Panc1 (cell line): ENCODE data around the gene NUP98. TPM values are rescaled to one million over a fixed set of nuclear protein-coding genes. Genes with fewer than 3 reads are reported as not detected.
A peak's percentile ranks its signal among the peaks of the same experiment; 100 is the strongest.

Experiments used
- ATAC-seq: fragments of 200-7000 bp; cut with Tn5 transposase; 2 replicates; pipeline ENCODE4 v1.9.1; 2020; ENCODE audit warnings: mild to moderate bottlenecking, moderate library complexity
- BruUV-seq: library from RNA; stranded (reverse); fragments of 400-500 nt; replicated peaks from 2 replicates; lab custom pipeline; 2021; lab: Mats Ljungman, UMichigan
- CTCF ChIA-PET: fragments of 300-600 bp; sonication (Branson Sonifier 250); formaldehyde crosslinking; loops from one replicate; lab custom pipeline; 2022; ENCODE audit warnings: antibody characterized with exemption; lab: Charles Lee
- POLR2A ChIA-PET: fragments of 300-600 bp; sonication (Branson Sonifier 250); formaldehyde crosslinking; loops from one replicate; lab custom pipeline; 2022; ENCODE audit warnings: antibody characterized with exemption; lab: Charles Lee
- DNase-seq: peaks from one replicate; pipeline ENCODE4 v3.0.0-alpha.2; 2010; ENCODE audit warnings: low read depth, low spot score
- H3K27ac ChIP-seq: 2 replicates; pipeline ENCODE4 v1.5.1; 2011; ENCODE audit warnings: mild to moderate bottlenecking, low read length, inconsistent platforms
- H3K27me3 ChIP-seq: fragments of 200-500 bp; sonication (Bioruptor generic); 2 replicates; pipeline ENCODE4 v1.6.0; 2014; ENCODE audit warnings: low read length, inconsistent platforms; ENCODE audit not compliant: control insufficient read depth, insufficient read depth
- H3K36me3 ChIP-seq: fragments of 200-500 bp; sonication (Bioruptor generic); 2 replicates; pipeline ENCODE4 v1.5.1; 2014; ENCODE audit warnings: inconsistent platforms, mild to moderate bottlenecking, low read length, moderate library complexity; ENCODE audit not compliant: control insufficient read depth, insufficient read depth
- H3K4me1 ChIP-seq: 2 replicates; pipeline ENCODE4 v1.5.1; 2011; ENCODE audit warnings: inconsistent platforms, mild to moderate bottlenecking, low read length, moderate library complexity; ENCODE audit not compliant: control insufficient read depth, insufficient read depth
- H3K4me3 ChIP-seq, 2 experiments: 2 replicates each; pipeline ENCODE4 v1.5.1; 2011 to 2012; ENCODE audit warnings: low read depth in 2 of 2, low read length in 2 of 2, mild to moderate bottlenecking in 2 of 2, inconsistent platforms in 1 of 2, moderate library complexity in 1 of 2
- H3K9me3 ChIP-seq: fragments of 200-500 bp; sonication (Bioruptor generic); 2 replicates; pipeline ENCODE4 v1.5.1; 2014; ENCODE audit warnings: low read depth, mild to moderate bottlenecking, inconsistent platforms, low read length, moderate library complexity; ENCODE audit not compliant: control insufficient read depth, insufficient read depth
- POLR2AphosphoS5 ChIP-seq: IDR thresholded peaks from 2 replicates; pipeline ENCODE4 v1.6.1; 2012; ENCODE audit warnings: mild to moderate bottlenecking, low read depth, low read length, moderate library complexity
- SIN3A ChIP-seq: IDR thresholded peaks from 2 replicates; pipeline ENCODE4 v1.6.1; 2012; ENCODE audit warnings: low read depth, mild to moderate bottlenecking, low read length, moderate library complexity, borderline replicate concordance; ENCODE audit not compliant: insufficient read depth
- TCF7L2 ChIP-seq: IDR thresholded peaks from 2 replicates; pipeline ENCODE4 v1.6.1; 2011; ENCODE audit warnings: mild to moderate bottlenecking, low read depth, low read length, inconsistent platforms
- in situ Hi-C: cut with HindIII; loops from 2 replicates; pipeline ENCODE4 v1.10.0; 2016; ENCODE audit warnings: low sequenced_read_pairs, low pct_unique_long_range_greater_than_20kb
- intact Hi-C: fragments of 100-400 bp; cut with micrococcal nuclease; formaldehyde crosslinking; loops from one replicate; pipeline ENCODE4 v1.10.0; 2022; ENCODE audit not compliant: unreplicated experiment
- total RNA-seq: library from RNA; stranded (reverse); gene quantifications from one replicate; pipeline ENCODE4 v1.2.1, GENCODE V29; 2021; ENCODE audit not compliant: unreplicated experiment
- TF ChIP-seq, protein P1 (sequence below): fragments of 450-650 bp; IDR thresholded peaks from 2 replicates; pipeline ENCODE4 v1.5.1; 2017; ENCODE audit warnings: mild to moderate bottlenecking
- TF ChIP-seq, protein P2 (sequence below), 2 experiments: IDR thresholded peaks; 2 replicates each; pipeline ENCODE4 v1.6.1; 2011 to 2012; ENCODE audit warnings: low read depth in 2 of 2, control low read depth in 1 of 2, low read length in 1 of 2, mild to moderate bottlenecking in 1 of 2, moderate library complexity in 1 of 2; ENCODE audit not compliant: insufficient read depth in 1 of 2

NUP98 gene
- total RNA-seq, 1 experiment from 2014 or later, result 244 TPM

DNA sequence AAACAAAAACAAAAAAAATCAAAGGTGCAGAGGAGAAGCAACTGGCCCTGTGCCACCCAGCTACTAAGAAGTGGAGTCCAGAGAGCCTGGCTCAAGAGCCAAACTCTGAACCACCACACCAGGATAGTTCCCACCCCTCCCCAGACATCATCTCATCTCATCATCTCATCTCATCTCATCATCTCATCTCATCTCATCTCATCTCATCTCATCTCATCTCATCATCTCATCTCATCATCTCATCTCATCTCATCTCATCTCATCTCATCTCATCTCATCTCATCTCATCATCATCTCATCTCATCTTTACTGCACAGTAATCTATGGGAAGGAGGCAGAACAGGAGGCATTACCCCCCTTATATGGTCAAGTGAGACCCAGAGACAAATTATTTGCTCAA lies 134.5 kb downstream of the NUP98 start:
- peaks cover 3% of the 10 kb centered on the region; the same call in 1 of the 2 replicates for H3K36me3 ChIP-seq
- H3K4me3 ChIP-seq, result no peak overlapping the region
- ChIA-PET POLR2A (no interaction called here), CTCF (no interaction called here)
- in situ Hi-C loops, result no loop called here
- ATAC-seq (no peak), DNase-seq (no peak)
- TF ChIP-seq, protein P1, sequence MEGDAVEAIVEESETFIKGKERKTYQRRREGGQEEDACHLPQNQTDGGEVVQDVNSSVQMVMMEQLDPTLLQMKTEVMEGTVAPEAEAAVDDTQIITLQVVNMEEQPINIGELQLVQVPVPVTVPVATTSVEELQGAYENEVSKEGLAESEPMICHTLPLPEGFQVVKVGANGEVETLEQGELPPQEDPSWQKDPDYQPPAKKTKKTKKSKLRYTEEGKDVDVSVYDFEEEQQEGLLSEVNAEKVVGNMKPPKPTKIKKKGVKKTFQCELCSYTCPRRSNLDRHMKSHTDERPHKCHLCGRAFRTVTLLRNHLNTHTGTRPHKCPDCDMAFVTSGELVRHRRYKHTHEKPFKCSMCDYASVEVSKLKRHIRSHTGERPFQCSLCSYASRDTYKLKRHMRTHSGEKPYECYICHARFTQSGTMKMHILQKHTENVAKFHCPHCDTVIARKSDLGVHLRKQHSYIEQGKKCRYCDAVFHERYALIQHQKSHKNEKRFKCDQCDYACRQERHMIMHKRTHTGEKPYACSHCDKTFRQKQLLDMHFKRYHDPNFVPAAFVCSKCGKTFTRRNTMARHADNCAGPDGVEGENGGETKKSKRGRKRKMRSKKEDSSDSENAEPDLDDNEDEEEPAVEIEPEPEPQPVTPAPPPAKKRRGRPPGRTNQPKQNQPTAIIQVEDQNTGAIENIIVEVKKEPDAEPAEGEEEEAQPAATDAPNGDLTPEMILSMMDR, result no peak
- no peak for TF ChIP-seq TCF7L2
- TF ChIP-seq POLR2AphosphoS5, result peak; percentile 12; the same call in 1 of the 2 replicates
- no TSS peak for BruUV-seq
- H3K9me3 ChIP-seq, result no peaks in the 10 kb centered on the region
- intact Hi-C loops, result no loop called here
- H3K27me3 ChIP-seq, result no peaks in the 10 kb centered on the region
- H3K4me1 ChIP-seq, result no peaks in the 10 kb centered on the region
- no peak overlapping the region for H3K27ac ChIP-seq

DNA sequence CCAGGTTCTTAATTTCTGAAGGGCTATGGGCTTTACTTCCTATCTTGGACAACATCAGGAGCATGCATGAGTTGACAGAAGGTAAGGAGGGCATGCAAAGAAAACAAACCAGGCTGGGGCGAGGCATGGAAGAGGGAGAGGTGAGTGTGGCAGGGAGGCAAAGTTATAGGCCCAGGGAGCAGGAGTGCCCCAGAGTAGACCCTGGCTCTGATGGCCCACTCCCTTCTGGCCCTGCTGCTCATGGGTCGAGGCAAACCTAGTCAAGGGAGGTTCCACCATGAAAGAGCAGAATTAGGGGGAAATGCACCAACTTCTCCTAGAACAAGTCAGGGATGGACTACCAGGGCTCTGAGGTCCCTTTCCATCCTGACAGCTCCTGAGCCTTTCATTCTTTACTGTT lies 136.4 kb downstream of the NUP98 start:
- peaks cover 3% of the 10 kb centered on the region; the same call in 1 of the 2 replicates for H3K36me3 ChIP-seq
- ChIA-PET POLR2A (no interaction called here), CTCF (interaction anchor here (0.7 kb wide), 1 partner anchor 41 kb away, joined by 9 read pairs; no protein-coding TSS in a partner anchor)
- ATAC-seq (no peak), DNase-seq (no peak)
- intact Hi-C loops (no loop called here), in situ Hi-C loops (no loop called here)
- H3K4me3 ChIP-seq, result no peak overlapping the region
- H3K27ac ChIP-seq, result no peak overlapping the region
- no peak for TF ChIP-seq POLR2AphosphoS5
- TF ChIP-seq SIN3A, result no peak
- no peak for TF ChIP-seq TCF7L2
- TF ChIP-seq, protein P1, result no peak
- TF ChIP-seq, protein P2, sequence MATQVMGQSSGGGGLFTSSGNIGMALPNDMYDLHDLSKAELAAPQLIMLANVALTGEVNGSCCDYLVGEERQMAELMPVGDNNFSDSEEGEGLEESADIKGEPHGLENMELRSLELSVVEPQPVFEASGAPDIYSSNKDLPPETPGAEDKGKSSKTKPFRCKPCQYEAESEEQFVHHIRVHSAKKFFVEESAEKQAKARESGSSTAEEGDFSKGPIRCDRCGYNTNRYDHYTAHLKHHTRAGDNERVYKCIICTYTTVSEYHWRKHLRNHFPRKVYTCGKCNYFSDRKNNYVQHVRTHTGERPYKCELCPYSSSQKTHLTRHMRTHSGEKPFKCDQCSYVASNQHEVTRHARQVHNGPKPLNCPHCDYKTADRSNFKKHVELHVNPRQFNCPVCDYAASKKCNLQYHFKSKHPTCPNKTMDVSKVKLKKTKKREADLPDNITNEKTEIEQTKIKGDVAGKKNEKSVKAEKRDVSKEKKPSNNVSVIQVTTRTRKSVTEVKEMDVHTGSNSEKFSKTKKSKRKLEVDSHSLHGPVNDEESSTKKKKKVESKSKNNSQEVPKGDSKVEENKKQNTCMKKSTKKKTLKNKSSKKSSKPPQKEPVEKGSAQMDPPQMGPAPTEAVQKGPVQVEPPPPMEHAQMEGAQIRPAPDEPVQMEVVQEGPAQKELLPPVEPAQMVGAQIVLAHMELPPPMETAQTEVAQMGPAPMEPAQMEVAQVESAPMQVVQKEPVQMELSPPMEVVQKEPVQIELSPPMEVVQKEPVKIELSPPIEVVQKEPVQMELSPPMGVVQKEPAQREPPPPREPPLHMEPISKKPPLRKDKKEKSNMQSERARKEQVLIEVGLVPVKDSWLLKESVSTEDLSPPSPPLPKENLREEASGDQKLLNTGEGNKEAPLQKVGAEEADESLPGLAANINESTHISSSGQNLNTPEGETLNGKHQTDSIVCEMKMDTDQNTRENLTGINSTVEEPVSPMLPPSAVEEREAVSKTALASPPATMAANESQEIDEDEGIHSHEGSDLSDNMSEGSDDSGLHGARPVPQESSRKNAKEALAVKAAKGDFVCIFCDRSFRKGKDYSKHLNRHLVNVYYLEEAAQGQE (IDR thresholded peaks at IDR 0.05; ENCODE audit: insufficient read depth in 1 of 2, low read depth in 2 of 2, low read length in 1 of 2), result no peak
- no peaks in the 10 kb centered on the region for H3K9me3 ChIP-seq
- BruUV-seq, result no TSS peak
- 0 out of 2 replicates have a peak, but pooled peaks cover 3% of the 10 kb centered on the region for H3K27me3 ChIP-seq
- H3K4me1 ChIP-seq, result no peaks in the 10 kb centered on the region
